NB4 (cell line): ENCODE results near the gene VGLL1.

Experiments
- DNase-seq: peaks from one replicate; pipeline ENCODE4 v3.0.0; 2010; ENCODE audit warnings: low read depth
- H3K4me3 ChIP-seq: one replicate; pipeline ENCODE4 v1.5.1; 2011; ENCODE audit warnings: mild to moderate bottlenecking, low read depth, low read length, moderate library complexity
- MAX ChIP-seq: IDR thresholded peaks from 2 replicates; pipeline ENCODE4 v1.6.1; 2011; ENCODE audit warnings: low read depth, low read length
- MYC ChIP-seq: IDR thresholded peaks from 2 replicates; pipeline ENCODE4 v1.6.1; 2011; ENCODE audit warnings: low read depth, low read length
- POLR2A ChIP-seq: IDR thresholded peaks from 2 replicates; pipeline ENCODE4 v1.6.1; 2011; ENCODE audit warnings: mild to moderate bottlenecking; ENCODE audit not compliant: insufficient read length; ENCODE audit errors: extremely low read depth
- TF ChIP-seq, protein P1 (sequence below): IDR thresholded peaks from one replicate; pipeline ENCODE4 v1.5.1; 2012; ENCODE audit warnings: low read depth, low read length

Gene VGLL1

DNA sequence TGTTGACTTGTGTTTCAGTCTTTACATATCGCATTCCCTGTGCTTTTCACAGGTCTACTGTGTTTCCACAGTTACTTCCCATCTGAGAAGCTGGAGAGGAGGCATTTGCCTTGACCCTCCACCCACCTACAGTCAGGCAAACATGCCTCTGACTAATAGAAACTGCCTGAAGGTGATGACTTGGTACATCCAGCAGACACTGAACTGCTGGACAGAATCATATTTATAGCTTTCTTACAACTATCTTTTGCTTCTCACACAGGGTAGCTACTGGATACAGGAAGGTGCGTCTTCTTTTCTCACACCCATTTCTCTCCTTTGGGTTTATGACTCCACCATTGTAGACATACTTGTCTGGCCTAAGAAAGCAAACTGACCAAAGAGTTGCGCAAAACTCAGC is 58.0 kb downstream of the VGLL1 start:
- no peak for DNase-seq
- no peak for TF ChIP-seq POLR2A
- TF ChIP-seq MAX = no peak
- TF ChIP-seq, protein P1, sequence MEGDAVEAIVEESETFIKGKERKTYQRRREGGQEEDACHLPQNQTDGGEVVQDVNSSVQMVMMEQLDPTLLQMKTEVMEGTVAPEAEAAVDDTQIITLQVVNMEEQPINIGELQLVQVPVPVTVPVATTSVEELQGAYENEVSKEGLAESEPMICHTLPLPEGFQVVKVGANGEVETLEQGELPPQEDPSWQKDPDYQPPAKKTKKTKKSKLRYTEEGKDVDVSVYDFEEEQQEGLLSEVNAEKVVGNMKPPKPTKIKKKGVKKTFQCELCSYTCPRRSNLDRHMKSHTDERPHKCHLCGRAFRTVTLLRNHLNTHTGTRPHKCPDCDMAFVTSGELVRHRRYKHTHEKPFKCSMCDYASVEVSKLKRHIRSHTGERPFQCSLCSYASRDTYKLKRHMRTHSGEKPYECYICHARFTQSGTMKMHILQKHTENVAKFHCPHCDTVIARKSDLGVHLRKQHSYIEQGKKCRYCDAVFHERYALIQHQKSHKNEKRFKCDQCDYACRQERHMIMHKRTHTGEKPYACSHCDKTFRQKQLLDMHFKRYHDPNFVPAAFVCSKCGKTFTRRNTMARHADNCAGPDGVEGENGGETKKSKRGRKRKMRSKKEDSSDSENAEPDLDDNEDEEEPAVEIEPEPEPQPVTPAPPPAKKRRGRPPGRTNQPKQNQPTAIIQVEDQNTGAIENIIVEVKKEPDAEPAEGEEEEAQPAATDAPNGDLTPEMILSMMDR = no peak
- TF ChIP-seq MYC = no peak
- no peak overlapping the region for H3K4me3 ChIP-seq

DNA sequence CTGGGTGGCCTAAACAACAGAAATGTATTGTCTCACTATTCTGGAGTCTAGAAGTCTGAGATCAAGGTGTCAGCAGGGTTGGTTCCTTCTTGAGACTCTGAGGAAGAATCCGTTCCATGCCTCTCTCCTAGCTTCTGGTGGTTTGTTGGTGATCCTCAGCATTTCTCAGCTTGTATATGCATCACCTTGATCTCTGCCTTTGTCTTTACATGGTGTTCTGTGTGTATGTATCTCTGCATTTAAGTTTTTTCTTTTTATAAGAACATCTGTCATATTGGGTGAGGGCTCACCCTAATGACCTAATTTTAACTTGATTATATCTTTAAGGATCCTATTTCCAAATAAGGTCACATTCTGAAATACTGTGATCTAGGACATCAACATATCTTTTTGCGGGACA is 65.3 kb downstream of the VGLL1 start:
- DNase-seq = no peak
- TF ChIP-seq, protein P1 = no peak
- TF ChIP-seq POLR2A (no peak), MAX (no peak), MYC (no peak)
- no peak overlapping the region for H3K4me3 ChIP-seq

- H3K4me3 ChIP-seq = no peak overlapping the region
- no peak for DNase-seq
- TF ChIP-seq, protein P1 = no peak
- TF ChIP-seq MAX (no peak), POLR2A (no peak), MYC (no peak)
Measured at GRCh38 chrX:136597954-136598353, 65.9 kb downstream of the VGLL1 start.

- TF ChIP-seq POLR2A (no peak), MYC (no peak), MAX (no peak)
- TF ChIP-seq, protein P1 = no peak
- no peak overlapping the region for H3K4me3 ChIP-seq
- DNase-seq = no peak
Measured at GRCh38 chrX:136598631-136599030, 66.6 kb downstream of the VGLL1 start.

GRCh38 chrX:136600059-136600458 is 68.0 kb downstream of the VGLL1 start:
- H3K4me3 ChIP-seq = no peak overlapping the region
- TF ChIP-seq POLR2A (no peak), MAX (no peak), MYC (no peak)
- TF ChIP-seq, protein P1 = no peak
- DNase-seq = no peak
